ENCODE measurements around the gene KCNC1.

KCNC1 gene

DNA sequence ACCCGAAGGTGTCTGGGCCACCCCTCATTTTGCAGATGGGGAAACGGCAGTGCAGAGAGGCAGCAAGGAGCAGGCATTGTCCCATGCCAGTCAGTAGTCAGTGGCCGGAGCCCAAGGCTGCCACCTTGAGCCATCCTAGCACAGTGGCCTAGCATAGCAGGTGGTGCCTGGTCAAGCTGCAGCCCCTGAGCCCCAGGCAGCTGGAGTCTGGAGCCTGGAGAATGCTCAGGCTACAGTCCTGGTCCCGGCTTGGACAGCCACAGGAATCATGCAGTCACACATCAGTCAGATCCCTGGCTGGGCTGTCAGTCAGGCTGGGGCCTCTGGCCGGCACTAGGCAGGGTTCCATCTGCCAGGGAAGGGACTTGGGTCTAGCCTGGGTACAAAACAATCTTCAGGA, 18.6 kb downstream of the KCNC1 start:
- DNase-seq (ENCODE audit: low spot score) = no peak

DNA sequence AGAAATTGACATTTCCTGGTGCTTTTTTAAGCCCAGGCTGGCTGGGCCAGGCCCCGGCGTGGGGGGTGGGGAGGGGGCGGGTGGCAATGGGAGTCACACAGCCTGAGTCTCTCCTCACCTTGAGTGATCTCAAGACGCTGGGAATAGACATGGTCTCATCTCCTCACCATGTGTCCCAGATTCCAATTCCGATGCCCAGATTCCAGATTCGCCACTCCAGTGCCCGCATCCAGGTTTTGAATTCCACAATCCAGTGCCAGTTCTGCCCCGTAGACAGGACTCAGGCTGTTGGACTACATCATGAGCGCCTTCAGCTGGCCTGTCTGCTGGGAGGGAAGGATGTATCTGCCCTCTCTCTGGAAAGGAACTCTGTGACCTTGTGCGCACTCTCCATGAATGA, 19.1 kb downstream of the KCNC1 start:
- no peak for DNase-seq (ENCODE audit: low spot score)

DNA sequence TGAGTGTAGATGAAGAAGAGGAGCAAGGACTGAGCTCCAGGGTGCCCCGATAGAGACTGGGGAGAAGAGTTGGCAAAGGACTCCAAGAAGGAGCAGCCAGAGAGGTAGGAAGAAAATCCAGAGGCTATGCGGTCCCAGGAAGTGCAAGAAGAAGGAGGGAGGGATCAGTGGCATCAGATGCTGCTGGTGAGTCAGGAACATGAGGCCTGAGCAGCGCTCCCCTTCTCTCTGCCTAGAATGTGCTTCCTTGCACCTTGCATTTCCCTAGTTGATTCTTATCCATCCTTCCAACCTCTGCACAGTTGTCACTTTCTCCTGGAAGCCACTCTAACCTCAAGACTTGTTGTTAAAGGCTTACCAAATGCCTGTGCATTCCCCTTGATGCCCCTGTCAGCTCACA, 21.3 kb downstream of the KCNC1 start:
- DNase-seq (ENCODE audit: low spot score) = no peak

DNA sequence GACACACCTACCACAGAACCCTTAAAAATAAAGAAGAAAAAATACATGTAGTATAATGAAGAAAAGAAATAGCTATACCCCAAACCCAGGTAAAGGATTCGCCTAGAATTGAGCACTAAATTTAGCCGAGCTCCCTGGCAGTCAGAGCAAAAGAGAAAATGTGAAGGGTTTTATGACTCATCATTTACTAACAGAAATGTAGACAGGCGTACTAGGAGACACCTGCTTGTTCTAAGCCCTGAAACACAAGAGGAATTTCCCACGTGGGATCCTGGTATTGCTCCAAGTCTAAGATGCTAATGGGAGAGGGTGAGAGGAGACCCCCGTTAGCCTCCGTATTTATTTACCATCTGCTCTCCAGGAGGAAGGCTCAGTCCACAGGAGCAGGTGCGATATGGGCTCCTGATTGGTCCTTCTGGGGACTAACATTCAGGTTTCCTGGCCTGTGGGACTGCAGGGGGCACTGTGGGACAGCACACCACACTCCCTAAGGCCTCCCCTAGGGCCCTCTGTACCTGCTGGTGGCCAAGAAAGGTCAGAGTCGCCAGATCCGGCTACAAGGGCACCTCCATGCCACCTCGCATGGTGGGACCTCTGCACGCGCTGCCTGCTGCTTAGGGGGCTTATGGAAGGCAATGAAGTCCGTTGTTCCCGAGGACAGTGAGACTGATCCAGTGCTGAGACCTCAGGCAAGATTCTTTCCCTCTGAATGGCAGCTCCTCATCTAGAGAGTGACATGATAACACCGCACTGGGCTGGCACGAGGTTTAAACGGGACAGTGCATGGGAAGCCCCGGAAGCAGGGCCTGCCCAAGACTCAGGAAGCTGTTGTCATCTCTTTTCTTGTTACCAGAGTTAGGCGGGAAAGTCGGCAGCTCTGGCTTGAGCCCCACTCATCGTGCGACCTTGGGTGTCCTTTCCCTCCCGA, 25.8 kb downstream of the KCNC1 start:
- peak; percentile 72 for DNase-seq (ENCODE audit: low spot score)

DNA sequence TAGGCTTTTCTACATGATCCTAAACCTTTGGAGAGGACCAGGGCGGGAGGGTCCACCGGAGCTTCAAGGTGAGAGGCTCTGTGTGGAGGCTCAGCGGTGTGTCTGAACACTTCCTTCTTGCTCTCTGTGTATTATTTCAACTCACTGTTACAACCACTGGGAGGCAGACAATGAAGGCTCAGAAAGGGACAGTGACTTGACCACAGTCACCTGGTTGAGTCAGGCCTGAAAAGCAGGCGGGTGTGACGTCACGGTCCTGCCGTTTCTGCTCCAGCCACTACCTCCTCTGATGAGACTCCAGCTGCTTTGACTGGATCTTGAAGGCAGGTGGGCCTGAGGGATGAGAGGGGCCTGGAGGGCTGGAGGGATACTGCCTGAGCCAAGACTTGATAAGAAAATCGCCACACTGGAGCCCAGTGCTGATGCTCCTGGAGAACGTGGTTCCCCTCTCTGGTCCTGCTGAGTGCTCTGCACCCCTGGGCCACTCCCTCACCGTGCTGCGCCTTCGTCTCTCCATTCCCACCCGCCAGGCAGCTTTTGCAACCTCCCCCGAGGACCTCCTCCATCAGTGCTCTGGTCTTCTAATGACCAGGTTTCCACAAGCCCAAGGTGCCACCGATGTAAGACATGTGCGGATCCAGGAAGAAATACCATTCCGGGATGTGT, 27.9 kb downstream of the KCNC1 start:
- DNase-seq (ENCODE audit: low spot score) = peak; percentile 46

DNA sequence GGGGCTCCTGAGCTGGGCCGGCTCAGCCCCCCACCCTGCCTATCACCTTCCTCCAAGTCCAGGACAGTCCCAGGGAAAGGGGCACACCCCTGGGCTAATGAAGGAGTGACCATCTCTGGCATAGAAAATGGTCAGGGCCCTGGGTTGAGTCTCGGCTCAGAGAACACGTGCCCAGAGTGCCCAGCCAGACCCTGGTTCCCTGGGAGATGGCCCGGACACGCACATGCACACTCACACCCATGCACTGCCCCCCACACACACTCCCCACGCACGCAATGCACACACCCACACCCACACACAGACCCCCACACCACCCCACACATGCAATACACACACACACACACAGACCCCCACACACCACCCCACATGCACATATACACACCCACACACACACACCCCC, 28.7 kb downstream of the KCNC1 start:
- no peak for DNase-seq (ENCODE audit: low spot score)

DNA sequence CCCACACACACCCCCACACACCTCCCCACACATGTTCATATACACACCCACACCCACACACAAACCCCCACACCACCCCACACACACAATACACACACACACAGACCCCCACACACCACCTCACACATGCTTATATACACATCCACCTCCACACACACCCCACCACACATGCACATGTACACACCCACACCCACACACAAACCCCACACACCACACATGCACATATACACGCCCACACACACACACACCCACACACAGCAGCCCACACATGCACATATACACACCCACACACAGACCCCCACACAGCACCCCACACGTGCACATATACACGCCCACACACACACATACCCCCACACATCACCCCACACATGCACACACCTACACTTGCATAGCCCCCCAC, 29.1 kb downstream of the KCNC1 start:
- DNase-seq (ENCODE audit: low spot score) = no peak

DNA sequence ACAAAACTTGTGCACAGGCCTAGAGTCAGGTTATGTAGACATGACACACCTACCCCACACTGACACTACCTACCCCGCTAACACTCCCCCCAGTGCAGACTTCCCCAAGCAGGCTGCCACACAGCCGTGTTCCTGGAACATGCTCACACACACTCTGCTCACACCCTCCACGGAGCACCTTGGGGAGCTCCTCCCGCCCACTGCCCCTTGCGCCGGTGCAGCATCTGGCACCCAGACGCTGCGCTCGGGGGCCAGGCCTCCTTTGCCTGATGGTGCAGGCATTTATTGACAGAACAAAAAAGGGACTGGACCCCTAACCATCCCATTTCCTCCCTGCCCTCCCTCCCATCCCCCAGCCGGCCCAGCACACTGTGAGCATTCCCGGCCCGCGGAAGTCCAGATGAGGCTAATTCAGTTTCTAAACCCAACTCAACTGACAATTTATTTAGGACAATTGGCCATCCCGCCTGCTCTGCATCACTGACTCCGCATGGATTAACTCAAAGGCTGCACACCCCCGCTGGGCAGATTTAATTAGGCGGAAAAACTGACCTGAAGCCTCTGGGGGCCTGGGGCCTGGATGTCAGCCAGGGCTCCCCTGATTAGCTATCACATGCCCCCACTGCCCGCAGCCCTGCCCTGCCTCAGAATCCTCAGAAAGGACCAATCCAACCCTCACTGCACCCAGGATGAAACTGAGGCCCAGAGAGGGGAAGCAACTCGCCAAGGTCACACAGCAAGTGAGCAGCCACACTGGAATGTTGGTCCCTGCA, 30.1 kb downstream of the KCNC1 start:
- no peak for DNase-seq (ENCODE audit: low spot score)

DNA sequence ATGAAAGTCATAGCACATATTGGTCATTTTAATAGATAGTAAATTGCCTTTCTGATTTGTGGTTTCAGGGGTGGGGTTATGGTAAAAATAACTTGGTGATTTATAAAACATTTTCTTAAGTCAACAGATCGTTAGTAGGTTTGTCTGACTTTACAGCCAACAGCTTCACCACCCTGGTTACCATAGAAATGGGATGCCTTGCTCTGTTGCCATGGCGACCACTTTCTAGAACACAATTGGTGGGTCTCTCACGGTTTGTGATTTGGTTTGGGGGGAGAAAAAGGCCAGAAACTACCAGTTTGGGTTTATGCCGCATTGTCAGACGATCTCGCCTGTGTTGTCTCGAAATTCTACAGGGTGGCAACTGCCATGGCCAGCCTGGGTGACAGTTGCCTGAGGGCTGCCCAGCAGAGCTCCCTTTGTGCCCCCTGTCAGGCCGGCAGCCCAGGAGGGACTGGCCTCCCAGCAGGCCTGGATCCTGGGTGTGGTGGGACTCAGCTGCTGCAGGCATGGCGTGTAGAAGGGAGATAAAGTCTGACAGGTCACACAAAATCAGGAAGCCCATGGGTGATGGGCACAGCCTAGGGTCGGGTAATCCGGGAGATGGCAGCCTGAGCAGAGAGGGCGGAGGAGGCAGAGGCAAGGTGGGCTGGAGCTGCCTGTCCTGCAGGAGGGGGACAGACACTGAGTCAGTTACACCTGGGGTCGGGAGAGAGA, 30.9 kb downstream of the KCNC1 start:
- DNase-seq (ENCODE audit: low spot score) = peak; percentile 15

DNA sequence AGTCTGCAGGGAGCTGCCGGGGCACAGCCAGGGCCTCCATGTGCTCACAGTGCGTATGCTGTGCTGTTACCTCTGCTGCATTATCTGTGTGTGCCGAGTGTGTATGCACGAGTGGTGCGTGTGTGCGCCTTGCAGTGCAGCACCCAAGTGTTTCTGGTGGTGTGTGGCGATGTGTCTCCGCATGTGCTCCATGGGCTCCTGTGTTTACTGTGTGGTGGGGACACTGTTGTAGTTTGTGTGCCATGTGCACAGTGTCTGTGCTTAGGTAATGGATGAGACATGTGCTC, 31.4 kb downstream of the KCNC1 start:
- DNase-seq (ENCODE audit: low spot score) = no peak

DNA sequence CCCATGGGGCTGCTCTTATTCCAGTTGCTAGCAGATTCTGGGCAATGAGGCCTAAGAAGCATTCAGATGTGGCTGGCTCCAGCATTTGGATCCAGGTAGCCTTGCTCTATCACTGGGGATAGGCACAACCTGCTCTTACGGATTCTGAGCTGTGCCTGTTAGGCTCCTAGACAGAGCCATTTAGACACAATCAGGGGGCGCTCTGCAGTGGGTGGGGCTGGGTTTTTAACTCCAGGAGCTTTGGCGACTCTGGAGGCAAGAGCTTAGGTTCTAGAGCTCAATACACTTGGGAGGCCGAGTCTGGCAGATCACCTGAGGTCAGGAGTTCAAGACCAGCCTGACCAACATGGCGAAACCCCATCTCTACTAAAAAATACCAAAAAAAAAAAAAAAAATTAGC, 32.0 kb downstream of the KCNC1 start:
- no peak for DNase-seq (ENCODE audit: low spot score)

DNA sequence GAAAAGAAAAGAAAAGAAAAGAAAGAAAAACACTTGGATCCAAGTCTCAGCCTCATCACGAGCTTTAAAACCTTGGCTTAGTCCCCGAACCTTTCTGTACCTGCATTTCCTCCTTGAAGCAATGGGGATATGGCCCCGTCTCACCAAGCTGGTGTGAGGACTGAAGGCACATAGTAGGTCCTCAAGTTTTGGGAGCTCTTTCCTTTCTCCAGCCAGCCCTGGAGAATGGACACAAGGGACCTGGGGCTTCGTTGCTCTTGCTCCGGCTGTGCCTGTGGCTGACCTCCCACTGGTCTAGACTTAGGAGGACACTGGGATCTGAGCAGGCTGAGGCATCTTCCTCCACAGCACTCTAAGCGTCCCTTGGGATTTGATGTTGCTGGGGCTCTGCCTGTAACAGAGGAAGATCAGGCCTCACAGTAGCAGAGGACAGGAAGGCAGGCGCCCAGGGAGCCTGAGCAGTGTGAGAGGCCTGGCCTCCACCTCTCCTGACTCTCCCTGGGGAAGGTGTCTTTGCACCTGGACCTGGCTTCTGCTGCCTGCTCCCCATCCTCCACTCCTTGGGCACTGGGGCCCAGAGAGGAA, 32.8 kb downstream of the KCNC1 start:
- DNase-seq (ENCODE audit: low spot score) = peak; percentile 16

DNA sequence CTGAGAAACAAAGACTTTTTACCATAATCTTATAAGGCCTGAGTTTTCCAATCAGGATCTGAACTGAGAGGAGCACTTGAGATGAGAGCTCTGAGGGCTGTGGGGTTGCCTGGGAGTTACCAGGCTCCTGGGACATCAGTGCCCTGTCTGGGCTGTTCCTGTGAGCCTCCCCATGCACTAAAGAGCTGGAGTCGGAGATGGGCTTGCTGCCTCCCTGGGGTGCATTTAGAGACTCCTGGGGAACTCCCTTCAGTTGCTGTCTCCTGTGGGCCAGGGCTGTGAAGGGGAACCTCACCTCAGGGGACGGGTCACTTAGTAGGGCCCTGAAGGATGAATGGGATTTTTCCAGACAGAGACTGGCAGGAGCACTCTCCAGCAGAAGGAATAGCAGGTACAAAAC, 33.3 kb downstream of the KCNC1 start:
- DNase-seq (ENCODE audit: low spot score) = no peak

DNA sequence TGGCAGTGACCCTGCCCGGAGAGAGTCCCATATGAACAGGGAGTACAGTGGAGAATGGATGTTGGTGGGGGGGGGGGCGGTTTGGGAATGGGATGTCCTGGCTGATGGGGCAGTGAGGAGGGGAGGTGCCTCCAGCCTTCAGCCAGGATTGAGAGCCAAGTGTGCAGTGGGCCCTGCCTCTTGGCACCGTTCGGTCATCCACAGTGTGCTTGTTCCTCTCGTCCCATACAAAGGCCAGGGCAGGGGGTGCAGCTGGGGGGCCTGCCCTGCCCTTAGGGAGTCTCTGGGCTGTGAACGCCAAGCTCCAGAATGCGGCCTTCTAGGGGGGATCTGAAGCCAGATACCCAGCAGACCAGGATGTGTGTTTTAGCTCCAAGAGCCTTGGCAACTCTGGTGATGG, 34.0 kb downstream of the KCNC1 start:
- DNase-seq (ENCODE audit: low spot score) = no peak

DNA sequence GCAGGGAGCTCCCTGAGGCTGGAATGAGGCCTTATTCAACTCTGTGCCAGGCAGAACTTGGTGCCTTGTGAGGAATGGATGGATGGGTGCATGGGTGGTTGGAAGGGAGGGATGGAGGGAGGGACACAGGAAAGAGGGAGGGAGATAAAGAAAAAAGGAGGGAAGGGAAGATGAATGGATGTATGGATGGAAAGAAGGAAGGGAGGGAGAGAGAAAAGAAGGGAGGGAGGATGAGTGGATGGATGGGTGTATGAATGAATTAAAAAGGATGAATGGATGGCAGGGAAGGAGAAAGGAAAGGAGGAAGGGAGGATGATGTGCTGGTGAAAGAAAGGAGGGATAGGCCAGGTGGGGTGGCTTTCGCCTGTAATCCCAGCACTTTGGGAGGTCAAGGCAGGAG, 34.6 kb downstream of the KCNC1 start:
- DNase-seq (ENCODE audit: low spot score) = no peak

DNA sequence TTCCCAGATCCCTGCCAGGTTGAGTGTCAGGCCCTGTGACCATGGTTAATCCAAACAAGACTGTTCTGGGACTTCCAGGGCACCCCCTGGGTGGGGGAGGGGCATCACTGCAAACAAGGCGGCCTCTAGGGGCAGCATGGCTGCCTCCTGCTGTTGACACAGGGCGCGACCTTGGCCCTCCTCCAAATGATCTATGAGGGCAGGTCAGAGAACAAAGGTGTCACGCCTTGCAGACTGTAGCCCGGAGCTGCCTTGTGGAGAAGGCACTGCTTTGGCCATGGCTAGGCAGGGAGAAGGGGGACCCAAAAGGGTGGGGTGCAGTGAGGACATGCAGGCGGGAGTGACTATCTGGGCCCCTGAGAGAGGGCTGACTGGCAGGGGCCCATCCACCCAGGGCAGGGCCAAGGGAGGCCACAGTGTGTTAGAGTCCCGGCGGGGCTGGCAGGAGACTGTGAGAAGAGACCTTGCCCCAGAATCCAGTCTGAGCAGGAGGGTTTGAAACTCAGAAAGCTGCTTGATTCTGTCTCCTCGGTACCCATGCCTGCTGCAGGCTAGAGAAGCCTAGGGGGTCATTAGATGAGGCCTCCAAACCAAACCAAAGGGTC, 35.6 kb downstream of the KCNC1 start:
- DNase-seq (ENCODE audit: low spot score) = peak; percentile 18

DNA sequence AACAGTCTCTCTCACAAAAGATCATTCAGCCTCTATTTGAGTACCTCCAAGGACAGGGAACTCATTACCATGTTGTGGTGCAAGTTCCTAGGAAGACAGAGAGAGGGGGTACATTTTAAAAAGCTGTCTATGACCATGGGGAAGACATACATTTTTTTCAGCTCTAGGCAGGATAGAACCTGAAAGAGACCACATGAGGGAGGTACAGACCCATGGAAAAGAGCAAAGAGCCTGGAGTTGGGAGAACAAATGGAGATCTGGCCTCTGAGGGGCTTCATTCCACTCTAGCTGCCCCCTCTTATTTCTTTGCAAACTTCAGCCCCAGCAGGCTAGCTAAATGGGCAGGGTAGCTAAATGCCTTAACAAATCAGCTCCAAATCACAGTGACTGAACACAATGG, 36.3 kb downstream of the KCNC1 start:
- DNase-seq (ENCODE audit: low spot score) = no peak

DNA sequence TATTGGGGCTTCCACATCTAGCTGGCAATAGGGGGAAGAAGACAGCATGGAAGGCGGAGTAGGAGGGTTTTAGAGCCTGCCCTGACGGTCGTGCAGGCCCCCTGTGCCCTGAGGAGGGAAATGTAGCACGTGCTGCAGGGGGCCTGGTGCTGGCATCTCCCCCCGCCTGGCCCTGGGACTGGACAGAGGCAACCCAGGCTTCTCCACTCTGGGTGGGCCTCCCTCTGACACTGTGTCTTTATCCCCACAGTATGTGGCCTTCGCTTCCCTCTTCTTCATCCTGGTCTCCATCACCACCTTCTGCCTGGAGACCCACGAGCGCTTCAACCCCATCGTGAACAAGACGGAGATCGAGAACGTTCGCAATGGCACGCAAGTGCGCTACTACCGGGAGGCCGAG, 36.8 kb downstream of the KCNC1 start:
- no peak for DNase-seq (ENCODE audit: low spot score)

DNA sequence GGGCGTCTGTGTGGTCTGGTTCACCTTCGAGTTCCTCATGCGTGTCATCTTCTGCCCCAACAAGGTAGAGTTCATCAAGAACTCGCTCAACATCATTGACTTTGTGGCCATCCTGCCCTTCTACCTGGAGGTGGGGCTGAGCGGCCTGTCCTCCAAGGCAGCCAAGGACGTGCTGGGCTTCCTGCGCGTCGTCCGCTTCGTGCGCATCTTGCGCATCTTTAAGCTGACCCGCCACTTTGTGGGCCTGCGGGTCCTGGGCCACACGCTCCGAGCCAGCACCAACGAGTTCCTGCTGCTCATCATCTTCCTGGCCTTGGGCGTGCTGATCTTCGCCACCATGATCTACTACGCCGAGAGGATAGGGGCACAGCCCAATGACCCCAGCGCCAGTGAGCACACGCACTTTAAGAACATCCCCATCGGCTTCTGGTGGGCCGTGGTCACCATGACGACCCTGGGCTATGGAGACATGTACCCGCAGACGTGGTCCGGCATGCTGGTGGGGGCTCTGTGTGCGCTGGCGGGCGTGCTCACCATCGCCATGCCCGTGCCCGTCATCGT, 37.3 kb downstream of the KCNC1 start:
- no peak for DNase-seq (ENCODE audit: low spot score)

DNA sequence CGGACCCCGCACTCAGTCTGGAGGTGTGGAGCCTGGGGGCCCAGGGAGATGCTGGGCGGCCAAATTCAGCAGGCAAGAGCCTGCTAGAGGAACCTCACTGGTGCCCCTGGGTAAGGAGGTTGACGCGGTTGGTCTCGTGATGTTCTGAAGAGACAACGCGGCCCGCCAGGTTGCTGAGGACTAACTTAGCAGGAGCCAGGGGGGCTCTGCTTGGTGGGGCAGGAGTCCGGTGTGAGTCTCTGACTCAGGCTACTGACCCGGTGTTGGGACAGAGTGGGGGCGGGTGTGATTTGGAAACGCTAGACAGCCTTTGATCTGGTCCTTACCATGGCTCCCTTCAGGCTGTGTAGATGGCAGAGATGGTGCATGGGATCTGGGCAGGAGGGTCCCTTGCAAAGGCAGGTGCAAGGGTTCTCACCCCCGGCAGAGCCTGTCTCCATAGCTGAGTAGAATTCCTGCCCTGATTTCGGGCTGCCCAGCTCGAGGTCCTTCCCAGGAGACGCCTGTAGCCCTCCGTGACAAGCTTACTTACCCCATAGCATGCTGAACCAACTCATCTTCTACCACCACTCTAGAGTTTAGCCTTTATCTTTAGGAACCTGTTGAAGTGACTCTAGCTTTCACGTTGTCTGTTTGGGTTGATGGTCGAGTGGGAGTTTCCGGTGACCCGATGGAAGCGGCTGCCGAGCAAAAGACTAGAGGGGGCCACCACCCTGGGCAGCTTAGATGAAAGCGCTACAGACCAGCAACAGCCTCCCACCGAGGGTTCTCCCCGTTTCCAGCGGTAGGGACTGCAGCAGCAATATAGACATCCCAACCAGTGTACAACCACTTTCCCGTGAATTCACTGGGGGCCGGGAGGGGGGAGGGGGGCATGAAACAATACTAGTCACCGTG, 38.4 kb downstream of the KCNC1 start:
- DNase-seq (ENCODE audit: low spot score) = no peak

All from NAMALWA (cell line).